Ovary (tissue), 9 donors: Measurements from ENCODE around the gene ABLIM2. TPM values are rescaled to one million over a fixed set of nuclear protein-coding genes. Genes with fewer than 3 reads are reported as not detected.
"Not testable (repeated sequence)": the region's sequence is repeated elsewhere in the genome, so short reads cannot be mapped to it uniquely, and the experiment has no call there.

Experiments used
- DNase-seq, 5 donors: peaks; one replicate each; pipeline ENCODE4 v3.0.0-alpha.2; 2019 to 2020
- H3K27ac ChIP-seq, 2 donors: fragments of 200-600 bp; one replicate each; pipeline versions ENCODE4 v1.5.1 to v1.8.0; 2019 to 2022
- H3K27me3 ChIP-seq: fragments of 200-600 bp; one replicate; pipeline ENCODE4 v1.8.0; 2022
- H3K36me3 ChIP-seq: fragments of 200-600 bp; sonication (generic); one replicate; pipeline ENCODE4 v1.5.1; 2019
- H3K4me1 ChIP-seq: one replicate; pipeline ENCODE4 v1.8.1; 2013; ENCODE audit warnings: mild to moderate bottlenecking, moderate library complexity; ENCODE audit not compliant: insufficient read depth
- H3K4me3 ChIP-seq: fragments of 200-600 bp; sonication (generic); one replicate; pipeline ENCODE4 v1.5.1; 2017
- H3K9me3 ChIP-seq, 2 donors: fragments of 200-600 bp in 1 of 2; sonication (generic) in 1 of 2; one replicate each; pipeline versions ENCODE4 v1.5.1 to v1.8.1; 2013 to 2019; ENCODE audit warnings: mild to moderate bottlenecking in 1 of 2, moderate library complexity in 1 of 2
- EP300 ChIP-seq: sonication (generic); formaldehyde crosslinking; IDR thresholded peaks from one replicate; pipeline ENCODE4 v1.6.1; 2017; ENCODE audit warnings: antibody characterized with exemption
- POLR2A ChIP-seq: fragments of 450-650 bp; IDR thresholded peaks from one replicate; pipeline ENCODE4 v1.6.1; 2017; ENCODE audit warnings: antibody characterized with exemption, mild to moderate bottlenecking, moderate library complexity
- WGBS, 3 donors: extraction: QIAGEN DNeasy Blood & Tissue Kit in 1 of 3; methylation state at CpG; one replicate each; pipeline versions ENCODE4 v1.1.5 to v1.1.7; 2013 to 2017; 5-methylcytosine and 5-hydroxymethylcytosine counted together
- intact Hi-C, 4 donors: fragments of 100-400 bp; cut with DNase I; formaldehyde crosslinking; loops; one replicate each; pipeline versions ENCODE4 v1.11.0 to v1.15.1; 2022 to 2023
- polyA plus RNA-seq, 2 donors: library from polyadenylated mRNA; stranded (reverse); fragments of 200-250 nt in 1 of 2; fragments of 350-450 nt in 1 of 2; fragmentation: Illumina TruSeq in 1 of 2; extraction: RNeasy Lipid Tissue Mini Kit (QIAGEN cat#74804) in 1 of 2; gene quantifications; one replicate each; pipeline ENCODE4 v1.2.3, GENCODE V29; 2013 to 2014
- total RNA-seq, 7 donors: library from RNA; depleted of rRNA in 2 of 7; stranded (reverse); fragments of >200 nt in 2 of 7; fragmentation: NEBNext Ultra II Directional in 3 of 7; extraction: Animal tissue kit (Norgen Biotek cat#: 25700) in 3 of 7; gene quantifications; one replicate each; pipeline versions ENCODE4 v1.1.0 to v1.2.4, GENCODE V29; 2016 to 2023
- TF ChIP-seq, protein P1 (sequence below), 3 donors: fragments of 450-650 bp in 2 of 3; fragments of 200-600 bp in 1 of 3; IDR thresholded peaks; one replicate each; pipeline versions ENCODE4 v1.5.1 to v1.8.0; 2016 to 2022; ENCODE audit warnings: antibody characterized with exemption in 3 of 3, mild to moderate bottlenecking in 1 of 3
- donor health status: DM: no; HTN: no; CAD: no; lungs with moderate emphysema.
- donor health status: DM: no; HTN: no; CAD: no.
- donor health status: Bipolar disorder and iron deficiency.
- donor health status: DM: yes; HTN: yes; CAD: no.
- donor health status: DM: no; HTN: no; CAD: no.
- donor health status: DM: yes; HTN: yes; CAD: no.

The ABLIM2 gene
- total and polyA plus RNA-seq, 9 donors = 0.81 to 7.9 (median 2.1) TPM

DNA sequence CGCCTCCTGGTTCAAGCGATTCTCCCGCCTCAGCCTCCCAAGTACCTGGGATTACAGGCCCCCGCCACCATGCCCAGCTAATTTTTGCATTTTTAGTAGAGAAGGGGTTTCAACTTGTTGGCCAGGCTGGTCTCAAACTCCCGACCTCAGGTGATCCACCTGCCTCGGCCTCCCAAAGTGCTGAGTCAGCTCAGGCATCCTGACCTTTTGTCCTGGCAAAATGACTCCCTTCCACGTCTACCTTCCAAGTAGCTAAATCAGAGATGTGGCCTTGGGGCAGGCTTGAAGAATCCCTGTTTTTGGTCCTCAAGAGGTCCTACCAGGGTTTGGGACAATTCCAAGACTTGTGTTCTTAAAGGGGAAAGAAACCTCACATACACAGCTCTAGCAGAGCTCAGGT, 231.8 kb downstream of the ABLIM2 start:
- intact Hi-C loops = no loop called here
- Histone ChIP-seq H3K27me3 (no peaks in the 10 kb centered on the region), H3K4me3 (no peak overlapping the region), H3K36me3 (no peaks in the 10 kb centered on the region), H3K9me3 (no peaks in the 10 kb centered on the region), H3K4me1 (peaks cover 4% of the 10 kb centered on the region), H3K27ac (no peak overlapping the region)
- WGBS, 3 donors = 85 to 92% (median 91%) methylated on average over 7 of the region's 7 CpGs
- TF ChIP-seq POLR2A (no peak), EP300 (no peak)
- TF ChIP-seq, protein P1, sequence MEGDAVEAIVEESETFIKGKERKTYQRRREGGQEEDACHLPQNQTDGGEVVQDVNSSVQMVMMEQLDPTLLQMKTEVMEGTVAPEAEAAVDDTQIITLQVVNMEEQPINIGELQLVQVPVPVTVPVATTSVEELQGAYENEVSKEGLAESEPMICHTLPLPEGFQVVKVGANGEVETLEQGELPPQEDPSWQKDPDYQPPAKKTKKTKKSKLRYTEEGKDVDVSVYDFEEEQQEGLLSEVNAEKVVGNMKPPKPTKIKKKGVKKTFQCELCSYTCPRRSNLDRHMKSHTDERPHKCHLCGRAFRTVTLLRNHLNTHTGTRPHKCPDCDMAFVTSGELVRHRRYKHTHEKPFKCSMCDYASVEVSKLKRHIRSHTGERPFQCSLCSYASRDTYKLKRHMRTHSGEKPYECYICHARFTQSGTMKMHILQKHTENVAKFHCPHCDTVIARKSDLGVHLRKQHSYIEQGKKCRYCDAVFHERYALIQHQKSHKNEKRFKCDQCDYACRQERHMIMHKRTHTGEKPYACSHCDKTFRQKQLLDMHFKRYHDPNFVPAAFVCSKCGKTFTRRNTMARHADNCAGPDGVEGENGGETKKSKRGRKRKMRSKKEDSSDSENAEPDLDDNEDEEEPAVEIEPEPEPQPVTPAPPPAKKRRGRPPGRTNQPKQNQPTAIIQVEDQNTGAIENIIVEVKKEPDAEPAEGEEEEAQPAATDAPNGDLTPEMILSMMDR (IDR thresholded peaks at IDR 0.05) = no peak
- DNase-seq = no peak

DNA sequence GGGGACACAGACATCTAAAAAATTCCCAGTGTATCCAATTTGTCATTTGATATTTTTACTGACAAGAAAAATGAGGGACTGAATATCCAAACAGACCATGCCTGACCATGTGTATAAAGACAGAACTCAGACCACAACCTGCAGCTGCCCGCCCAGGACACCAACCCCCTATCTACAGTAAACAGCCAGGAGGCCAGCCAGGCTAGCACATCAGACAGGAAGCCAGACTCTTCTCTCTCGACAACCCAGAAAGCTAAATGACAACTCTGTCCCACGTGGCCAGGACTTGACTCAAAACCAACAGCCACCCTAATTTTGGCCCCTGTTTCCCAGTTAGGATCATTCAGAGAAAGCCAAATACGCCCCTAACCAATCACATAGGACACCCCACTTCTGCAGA, 234.0 kb downstream of the ABLIM2 start:
- 78 to 90% (median 80%) methylated on average over 4 of the region's 4 CpGs for WGBS, 3 donors
- Histone ChIP-seq H3K9me3 (no peaks in the 10 kb centered on the region), H3K4me1 (peaks cover 5% of the 10 kb centered on the region), H3K27ac (no peak overlapping the region), H3K4me3 (no peak overlapping the region), H3K36me3 (no peaks in the 10 kb centered on the region), H3K27me3 (no peaks in the 10 kb centered on the region)
- intact Hi-C loops = no loop called here
- TF ChIP-seq, protein P1 (IDR thresholded peaks at IDR 0.05) = no peak
- no peak for TF ChIP-seq EP300
- no peak for DNase-seq

DNA sequence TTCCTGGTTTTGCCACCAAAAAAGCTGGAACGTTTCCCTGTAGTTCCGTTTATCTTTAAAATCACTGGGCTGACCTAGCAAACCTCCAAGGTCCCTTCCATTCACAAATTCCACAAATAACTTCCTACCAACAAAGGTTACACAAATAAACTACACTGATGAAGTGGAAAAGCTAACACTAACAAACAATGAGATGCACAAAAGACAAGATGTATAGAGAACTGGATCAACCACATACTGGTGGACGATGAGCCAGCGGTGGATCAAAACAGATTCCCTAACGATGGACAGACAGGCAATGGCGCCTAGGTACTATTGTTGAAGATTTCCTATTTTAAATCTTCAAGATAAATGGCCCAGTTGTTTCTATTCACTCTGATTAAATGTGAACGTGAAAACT, 234.4 kb downstream of the ABLIM2 start:
- WGBS, 3 donors = 72 to 76% (median 75%) methylated on average over 7 of the region's 7 CpGs
- TF ChIP-seq EP300 (no peak), POLR2A (no peak)
- TF ChIP-seq, protein P1 (IDR thresholded peaks at IDR 0.05) = no peak

DNA sequence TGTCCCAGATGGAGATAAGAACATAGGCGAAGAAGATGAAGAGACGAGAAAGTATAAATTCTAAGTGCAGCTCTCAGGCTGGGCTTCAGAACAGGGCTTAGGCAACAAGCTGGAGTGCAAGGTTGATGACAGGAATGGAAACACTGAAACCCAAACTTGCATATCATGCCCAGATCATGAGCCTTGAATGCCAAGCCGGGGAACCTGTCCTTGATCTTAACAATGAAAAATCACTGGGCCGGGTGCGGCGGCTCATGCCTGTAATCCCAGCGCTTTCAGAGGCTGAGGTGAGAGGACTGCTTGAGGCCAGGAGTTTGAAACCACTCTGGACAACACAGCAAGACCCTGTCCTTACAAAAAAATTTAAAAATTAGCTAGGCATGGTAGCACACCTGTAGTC, 236.1 kb downstream of the ABLIM2 start:
- intact Hi-C loops = no loop called here
- Histone ChIP-seq H3K4me1 (peaks cover 7% of the 10 kb centered on the region), H3K4me3 (no peak overlapping the region), H3K36me3 (no peaks in the 10 kb centered on the region), H3K9me3 (no peaks in the 10 kb centered on the region), H3K27me3 (no peaks in the 10 kb centered on the region), H3K27ac (no peak overlapping the region)
- WGBS, 3 donors = 82 to 93% (median 93%) methylated on average over 7 of the region's 7 CpGs
- no peak for DNase-seq
- TF ChIP-seq EP300 (no peak), POLR2A (no peak)
- TF ChIP-seq, protein P1 (IDR thresholded peaks at IDR 0.05) = no peak

More for the DNA sequence above, 234.4 kb downstream of the ABLIM2 start:
- no peaks in the 10 kb centered on the region for H3K36me3 ChIP-seq
- H3K4me3 ChIP-seq = no peak overlapping the region
- intact Hi-C loops = no loop called here
- no peaks in the 10 kb centered on the region for H3K27me3 ChIP-seq
- peaks cover 4% of the 10 kb centered on the region for H3K4me1 ChIP-seq
- no peak for DNase-seq
- no peak overlapping the region for H3K27ac ChIP-seq
- H3K9me3 ChIP-seq = no peaks in the 10 kb centered on the region

DNA sequence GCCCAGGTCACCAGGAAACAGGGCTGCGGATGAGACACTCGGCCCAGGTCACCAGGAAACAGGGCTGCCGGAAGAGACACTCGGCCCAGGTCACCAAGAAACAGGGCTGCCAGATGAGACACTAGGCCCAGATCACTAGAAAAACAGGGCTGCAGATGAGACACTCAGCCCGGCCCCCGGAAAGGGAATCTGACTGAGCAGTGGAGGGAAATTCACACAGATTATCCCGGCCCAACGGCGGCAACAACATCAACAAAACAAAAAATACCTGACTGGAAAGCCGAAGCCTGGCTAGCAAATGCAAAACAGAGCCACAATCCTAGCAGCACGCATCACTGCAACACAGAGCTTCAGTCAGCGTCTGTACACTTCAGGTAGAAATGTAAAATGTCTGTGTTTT, 239.6 kb downstream of the ABLIM2 start:
- no peak overlapping the region for H3K27ac ChIP-seq

DNA sequence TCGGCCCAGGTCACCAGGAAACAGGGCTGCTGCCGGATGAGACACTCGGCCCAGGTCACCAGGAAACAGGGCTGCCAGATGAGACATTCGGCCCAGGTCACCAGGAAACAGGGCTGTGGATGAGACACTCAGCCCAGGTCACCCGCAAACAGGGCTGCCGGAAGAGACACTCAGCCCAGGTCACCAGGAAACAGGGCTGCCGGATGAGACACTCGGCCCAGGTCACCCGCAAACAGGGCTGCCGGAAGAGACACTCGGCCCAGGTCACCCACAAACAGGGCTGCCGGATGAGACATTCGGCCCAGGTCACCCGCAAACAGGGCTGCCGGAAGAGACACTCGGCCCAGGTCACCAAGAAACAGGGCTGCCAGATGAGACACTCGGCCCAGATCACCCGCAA, 240.4 kb downstream of the ABLIM2 start:
- H3K36me3 ChIP-seq, H3K27me3 ChIP-seq, DNase-seq, H3K9me3 ChIP-seq, H3K27ac ChIP-seq, H3K4me3 ChIP-seq, H3K4me1 ChIP-seq, intact Hi-C loops: not testable (repeated sequence)
- WGBS, 3 donors = 85 to 95% (median 87%) methylated on average over 17 to 18 of the region's 18 CpGs

More for the DNA sequence above, 239.6 kb downstream of the ABLIM2 start:
- no peaks in the 10 kb centered on the region for H3K9me3 ChIP-seq
- no peaks in the 10 kb centered on the region for H3K27me3 ChIP-seq
- no peaks in the 10 kb centered on the region for H3K36me3 ChIP-seq
- intact Hi-C loops = no loop called here
- DNase-seq = no peak
- no peak for TF ChIP-seq EP300
- TF ChIP-seq, protein P1 (IDR thresholded peaks at IDR 0.05) = no peak
- no peak for TF ChIP-seq POLR2A
- WGBS, 3 donors = 27 to 56% (median 31%) methylated on average over 12 of the region's 12 CpGs
- no peak overlapping the region for H3K4me3 ChIP-seq
- H3K4me1 ChIP-seq = peaks cover 7% of the 10 kb centered on the region
